HG02938 (cell line): ENCODE results near the gene AVPR1A.
A peak's percentile ranks its signal among the peaks of the same experiment; 100 is the strongest.
"Not testable (repeated sequence)": the region's sequence is repeated elsewhere in the genome, so short reads cannot be mapped to it uniquely, and the experiment has no call there.

ENCODE experiments used
- ATAC-seq: cut with Tn5 transposase; IDR thresholded peaks from one replicate; pipeline ENCODE4 v1.9.1; 2021; ENCODE audit warnings: mild to moderate bottlenecking, moderate library complexity; ENCODE audit not compliant: unreplicated experiment

The AVPR1A gene

GRCh38 chr12:63150713-63151622 is at the start of gene AVPR1A:
AVPR1A (minus strand) TSS chr12:63151201; CDS start chr12:63150836, 365 bp downstream.
- ATAC-seq = no peak

- no peak for ATAC-seq
These were observed 45.2 kb upstream of the AVPR1A start for GRCh38 chr12:63196168-63196567.

- ATAC-seq = no peak
These were observed 28.2 kb upstream of the AVPR1A start for GRCh38 chr12:63179224-63179623.

GRCh38 chr12:63170321-63170720 is 19.3 kb upstream of the AVPR1A start:
- ATAC-seq = no peak

- not testable (repeated sequence) for ATAC-seq
These were observed 16.7 kb upstream of the AVPR1A start for GRCh38 chr12:63167741-63168140.

- no peak for ATAC-seq
These were observed 13.9 kb upstream of the AVPR1A start for GRCh38 chr12:63164911-63165310.

GRCh38 chr12:63163541-63163940 is 12.5 kb upstream of the AVPR1A start:
- ATAC-seq = no peak

- ATAC-seq = no peak
These were observed 4.4 kb upstream of the AVPR1A start for GRCh38 chr12:63155375-63155774.

- no peak for ATAC-seq
These were observed 3.6 kb upstream of the AVPR1A start for GRCh38 chr12:63154560-63154959.

- ATAC-seq = no peak
These were observed 1.3 kb upstream of the AVPR1A start for GRCh38 chr12:63152321-63152700.

GRCh38 chr12:63151623-63152320 is 771 bp upstream of the AVPR1A start:
- ATAC-seq = peak; percentile 76

- ATAC-seq = no peak
These were observed 890 bp downstream of the AVPR1A start for GRCh38 chr12:63149909-63150712.

GRCh38 chr12:63144556-63144955 is 6.4 kb downstream of the AVPR1A start:
- no peak for ATAC-seq

GRCh38 chr12:63138488-63138887 is 12.5 kb downstream of the AVPR1A start:
- ATAC-seq = no peak

GRCh38 chr12:63133981-63134380 is 17.0 kb downstream of the AVPR1A start:
- no peak for ATAC-seq

GRCh38 chr12:63132201-63132600 is 18.8 kb downstream of the AVPR1A start:
- ATAC-seq = no peak

GRCh38 chr12:63129927-63130326 is 21.1 kb downstream of the AVPR1A start:
- no peak for ATAC-seq

- no peak for ATAC-seq
These were observed 26.2 kb downstream of the AVPR1A start for GRCh38 chr12:63124778-63125177.

GRCh38 chr12:63103494-63104131 is 47.4 kb downstream of the AVPR1A start:
- ATAC-seq = peak; percentile 45

- ATAC-seq = no peak
These were observed 49.1 kb downstream of the AVPR1A start for GRCh38 chr12:63101920-63102319.

- ATAC-seq = no peak
These were observed 52.1 kb downstream of the AVPR1A start for GRCh38 chr12:63098851-63099250.
